Eye (tissue), 1 donor: Measurements from ENCODE around the gene BCKDHB.
A peak's percentile ranks its signal among the peaks of the same experiment; 100 is the strongest.
"Not testable (repeated sequence)": the region's sequence is repeated elsewhere in the genome, so short reads cannot be mapped to it uniquely, and the experiment has no call there.

Source experiments
- DNase-seq: peaks from one replicate; pipeline ENCODE4 v3.0.0-alpha.2; 2015

The BCKDHB gene

GRCh38 chr6:80271074-80271473, 164.6 kb downstream of the BCKDHB start:
- DNase-seq = peak; percentile 19

- DNase-seq = no peak
Observed at GRCh38 chr6:80272988-80273387, 166.5 kb downstream of the BCKDHB start.

- DNase-seq = no peak
Observed at GRCh38 chr6:80276861-80277260, 170.4 kb downstream of the BCKDHB start.

- no peak for DNase-seq
Observed at GRCh38 chr6:80277501-80277900, 171.0 kb downstream of the BCKDHB start.

GRCh38 chr6:80280262-80281010, 174.0 kb downstream of the BCKDHB start:
- no peak for DNase-seq

- no peak for DNase-seq
Observed at GRCh38 chr6:80282913-80283554, 176.6 kb downstream of the BCKDHB start.

GRCh38 chr6:80287112-80287511, 180.6 kb downstream of the BCKDHB start:
- DNase-seq = no peak

- no peak for DNase-seq
Observed at GRCh38 chr6:80287607-80288006, 181.1 kb downstream of the BCKDHB start.

GRCh38 chr6:80289727-80290126, 183.3 kb downstream of the BCKDHB start:
- DNase-seq = no peak

- not testable (repeated sequence) for DNase-seq
Observed at GRCh38 chr6:80294531-80294930, 188.1 kb downstream of the BCKDHB start.

GRCh38 chr6:80302716-80303115, 196.2 kb downstream of the BCKDHB start:
- no peak for DNase-seq

- DNase-seq = no peak
Observed at GRCh38 chr6:80304014-80304413, 197.5 kb downstream of the BCKDHB start.

- DNase-seq = no peak
Observed at GRCh38 chr6:80314531-80314930, 208.1 kb downstream of the BCKDHB start.

- DNase-seq = peak; percentile 37
Observed at GRCh38 chr6:80316686-80317231, 210.3 kb downstream of the BCKDHB start.

- DNase-seq = no peak
Observed at GRCh38 chr6:80319196-80319595, 212.7 kb downstream of the BCKDHB start.

GRCh38 chr6:80321011-80321410, 214.5 kb downstream of the BCKDHB start:
- DNase-seq = no peak

- DNase-seq = no peak
Observed at GRCh38 chr6:80325742-80326141, 219.3 kb downstream of the BCKDHB start.

GRCh38 chr6:80328652-80329051, 222.2 kb downstream of the BCKDHB start:
- DNase-seq = no peak

- no peak for DNase-seq
Observed at GRCh38 chr6:80329496-80329895, 223.0 kb downstream of the BCKDHB start.

- DNase-seq = peak; percentile 25
Observed at GRCh38 chr6:80330961-80331360, 224.5 kb downstream of the BCKDHB start.

GRCh38 chr6:80331522-80331921, 225.1 kb downstream of the BCKDHB start:
- peak; percentile 39 for DNase-seq

GRCh38 chr6:80331974-80332373, 225.5 kb downstream of the BCKDHB start:
- DNase-seq = no peak

- DNase-seq = no peak
Observed at GRCh38 chr6:80333342-80333741, 226.9 kb downstream of the BCKDHB start.

- DNase-seq = peak; percentile 48
Observed at GRCh38 chr6:80335121-80335531, 228.7 kb downstream of the BCKDHB start.
